B cell (primary cell): Measurements from ENCODE around the gene SLC44A2.

Experiments
- EZH2 ChIP-seq: IDR thresholded peaks from 2 replicates; pipeline ENCODE4 v1.6.1; 2012; ENCODE audit warnings: borderline replicate concordance, low read depth, mild to moderate bottlenecking, moderate library complexity, low read length; ENCODE audit not compliant: insufficient read depth, poor library complexity, severe bottlenecking
- TF ChIP-seq, protein P1 (sequence below): fragments of 200-600 bp; IDR thresholded peaks from one replicate; pipeline ENCODE4 v1.8.0; 2022; ENCODE audit warnings: antibody characterized with exemption, mild to moderate bottlenecking

DNA sequence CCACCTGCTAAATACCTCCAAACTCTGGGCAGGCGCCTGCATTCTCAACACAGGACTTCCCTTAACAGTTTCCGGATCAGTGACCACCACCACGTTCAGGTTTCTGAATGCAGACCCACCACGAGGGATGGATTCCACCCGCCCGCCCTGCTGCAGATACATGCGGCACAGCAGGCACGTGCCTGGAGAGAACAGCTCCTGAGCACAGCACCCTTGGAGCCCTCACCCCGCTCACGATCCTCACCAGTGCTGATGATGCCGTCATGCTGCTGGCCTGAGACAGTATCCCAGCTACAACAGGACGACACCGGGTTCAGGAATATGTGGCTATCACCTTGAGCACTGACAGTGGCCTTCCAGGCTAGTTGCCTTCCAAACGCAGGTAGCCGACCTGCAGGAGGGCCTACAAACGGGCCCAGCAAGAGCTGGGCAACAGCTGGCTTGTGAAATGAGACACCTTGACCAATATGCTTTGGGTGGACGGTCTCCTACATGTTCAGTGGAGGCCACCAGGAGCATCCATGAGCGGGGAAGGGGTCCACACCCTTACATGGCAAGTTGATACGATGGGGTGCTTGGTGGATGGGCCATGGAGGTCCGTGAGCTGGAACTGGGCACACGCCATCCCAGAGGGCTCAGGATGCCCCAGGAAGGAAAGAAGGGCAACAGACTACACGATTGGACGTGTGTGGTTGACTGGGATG lies 66.0 kb downstream of the SLC44A2 start:
- TF ChIP-seq, protein P1, sequence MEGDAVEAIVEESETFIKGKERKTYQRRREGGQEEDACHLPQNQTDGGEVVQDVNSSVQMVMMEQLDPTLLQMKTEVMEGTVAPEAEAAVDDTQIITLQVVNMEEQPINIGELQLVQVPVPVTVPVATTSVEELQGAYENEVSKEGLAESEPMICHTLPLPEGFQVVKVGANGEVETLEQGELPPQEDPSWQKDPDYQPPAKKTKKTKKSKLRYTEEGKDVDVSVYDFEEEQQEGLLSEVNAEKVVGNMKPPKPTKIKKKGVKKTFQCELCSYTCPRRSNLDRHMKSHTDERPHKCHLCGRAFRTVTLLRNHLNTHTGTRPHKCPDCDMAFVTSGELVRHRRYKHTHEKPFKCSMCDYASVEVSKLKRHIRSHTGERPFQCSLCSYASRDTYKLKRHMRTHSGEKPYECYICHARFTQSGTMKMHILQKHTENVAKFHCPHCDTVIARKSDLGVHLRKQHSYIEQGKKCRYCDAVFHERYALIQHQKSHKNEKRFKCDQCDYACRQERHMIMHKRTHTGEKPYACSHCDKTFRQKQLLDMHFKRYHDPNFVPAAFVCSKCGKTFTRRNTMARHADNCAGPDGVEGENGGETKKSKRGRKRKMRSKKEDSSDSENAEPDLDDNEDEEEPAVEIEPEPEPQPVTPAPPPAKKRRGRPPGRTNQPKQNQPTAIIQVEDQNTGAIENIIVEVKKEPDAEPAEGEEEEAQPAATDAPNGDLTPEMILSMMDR: no peak
- no peak for TF ChIP-seq EZH2
